ENCODE results near the gene NUP160. TPM values are rescaled to one million over a fixed set of nuclear protein-coding genes. Genes with fewer than 3 reads are reported as not detected.

Gene NUP160
- total and polyA plus RNA-seq, 2 of the 8 experiments (the other 6 are each of a cell fraction or from before 2014, with no cell fraction given) = 44.6 to 100 TPM

GRCh38 chr11:47864901-47865300 is 16.8 kb upstream of the NUP160 start (continued):
- TF ChIP-seq CHD7 (IDR thresholded peaks at IDR 0.05; ENCODE audit: insufficient replicate concordance, low read length) = no peak
- TF ChIP-seq CHD2 (IDR thresholded peaks at IDR 0.05; ENCODE audit: low read length) = no peak
- TF ChIP-seq MAFK (IDR thresholded peaks at IDR 0.05; ENCODE audit: low read depth, low read length) = no peak
- TF ChIP-seq SIX5 (IDR thresholded peaks at IDR 0.05; ENCODE audit: low read depth, low read length) = no peak
- no peak for TF ChIP-seq CBX5 (IDR thresholded peaks at IDR 0.05; ENCODE audit: low read depth, low read length)
- no peak for TF ChIP-seq SUZ12 (IDR thresholded peaks at IDR 0.05; ENCODE audit: low read length)
- TF ChIP-seq SP1 (IDR thresholded peaks at IDR 0.05; ENCODE audit: low read depth, low read length) = no peak
- no peak for TF ChIP-seq SAP30 (IDR thresholded peaks at IDR 0.05; ENCODE audit: insufficient read depth, insufficient replicate concordance, low read length)
- no peak for TF ChIP-seq POU5F1 (IDR thresholded peaks at IDR 0.05; ENCODE audit: low read depth, low read length)
- no peak for TF ChIP-seq HDAC2 (IDR thresholded peaks at IDR 0.05; ENCODE audit: borderline replicate concordance in 1 of 2, low read depth in 2 of 2, low read length in 2 of 2)
- no peak for TF ChIP-seq ATF3 (IDR thresholded peaks at IDR 0.05; ENCODE audit: insufficient read depth, low read depth, low read length)
